ENCODE measurements around the gene RHOB.

RHOB gene

GRCh38 chr2:20438334-20439192 is 8.3 kb upstream of the RHOB start:
- no CpG with 5 or more reads among the region's 7 CpGs for WGBS, 2 donors (ENCODE audit: extremely low coverage in 2 of 2, insufficient read length in 2 of 2, insufficient replicate concordance in 1 of 2)
- Histone ChIP-seq H3K9me3 (replicated peaks in 1 of 2; ENCODE audit: control insufficient read depth in 2 of 2, insufficient read depth in 1 of 2, low read depth in 1 of 2, low read length in 2 of 2) (no peaks in the 10 kb centered on the region), H2BK120ac (ENCODE audit: low read depth, low read length) (no peak overlapping the region), H3K23ac (ENCODE audit: low read depth, low read length, poor library complexity) (no peak overlapping the region), H3K4me2 (ENCODE audit: insufficient read depth, low read length, poor library complexity, severe bottlenecking) (no peak overlapping the region), H4K8ac (ENCODE audit: low read depth, low read length) (no peak overlapping the region), H3K18ac (ENCODE audit: low read length) (no peak overlapping the region), H2BK12ac (ENCODE audit: low read length) (no peak overlapping the region), H3K14ac (ENCODE audit: low read length) (no peak overlapping the region), H3K9ac (ENCODE audit: low read depth, low read length, poor library complexity) (no peak overlapping the region), H4K91ac (ENCODE audit: low read depth, low read length, poor library complexity) (no peak overlapping the region), H3K27ac (replicated peaks; ENCODE audit: low read length) (no peak overlapping the region), H2BK15ac (ENCODE audit: low read length) (no peak overlapping the region), H3K4me3 (ENCODE audit: low read length in 2 of 2) (no peak overlapping the region), H2AFZ (ENCODE audit: low read length) (no peak overlapping the region), H3K4ac (ENCODE audit: low read length) (no peak overlapping the region), H3K36me3 (replicated peaks in 1 of 2; ENCODE audit: control insufficient read depth in 2 of 2, insufficient read depth in 2 of 2, low read length in 2 of 2) (no peaks in the 10 kb centered on the region), H3K4me1 (ENCODE audit: control insufficient read depth in 2 of 2, insufficient read depth in 1 of 2, low read depth in 1 of 2, low read length in 2 of 2) (no peaks in the 10 kb centered on the region), H3K79me1 (ENCODE audit: low read depth, low read length) (no peaks in the 10 kb centered on the region), H2AK5ac (ENCODE audit: low read depth, low read length) (no peak overlapping the region), H2BK5ac (ENCODE audit: low read length) (no peak overlapping the region), H3K27me3 (ENCODE audit: control insufficient read depth in 3 of 3, insufficient read depth in 3 of 3, low read depth in 1 of 3, low read length in 3 of 3) (peaks cover 0 to 26% (median 0%) of the 10 kb centered on the region in 3 experiments)
- no peak for DNase-seq (ENCODE audit: low spot score)

GRCh38 chr2:20439193-20439475 is 7.7 kb upstream of the RHOB start:
- Histone ChIP-seq H3K27ac (replicated peaks; ENCODE audit: low read length) (no peak overlapping the region), H3K4me2 (ENCODE audit: insufficient read depth, low read length, poor library complexity, severe bottlenecking) (no peak overlapping the region)

GRCh38 chr2:20439503-20439902 is 7.4 kb upstream of the RHOB start:
- no peak overlapping the region for H3K4ac ChIP-seq (ENCODE audit: low read length)
- H3K27me3 ChIP-seq (ENCODE audit: control insufficient read depth in 3 of 3, insufficient read depth in 3 of 3, low read depth in 1 of 3, low read length in 3 of 3): peaks cover 0 to 22% (median 0%) of the 10 kb centered on the region in 3 experiments
- H2AFZ ChIP-seq (ENCODE audit: low read length): no peak overlapping the region
- no peak overlapping the region for H3K4me3 ChIP-seq (ENCODE audit: low read length in 2 of 2)
- H2BK12ac ChIP-seq (ENCODE audit: low read length): no peak overlapping the region
- H2BK15ac ChIP-seq (ENCODE audit: low read length): no peak overlapping the region
- no peaks in the 10 kb centered on the region for H3K79me1 ChIP-seq (ENCODE audit: low read depth, low read length)
- H4K8ac ChIP-seq (ENCODE audit: low read depth, low read length): no peak overlapping the region
- H2AK5ac ChIP-seq (ENCODE audit: low read depth, low read length): no peak overlapping the region
- H3K4me1 ChIP-seq (ENCODE audit: control insufficient read depth in 2 of 2, insufficient read depth in 1 of 2, low read depth in 1 of 2, low read length in 2 of 2): no peaks in the 10 kb centered on the region
- H3K27ac ChIP-seq (replicated peaks; ENCODE audit: low read length): no peak overlapping the region
- no peak for DNase-seq (ENCODE audit: low spot score)
- WGBS, 2 donors (ENCODE audit: extremely low coverage in 2 of 2, insufficient read length in 2 of 2, insufficient replicate concordance in 1 of 2): no CpG with 5 or more reads among the region's 5 CpGs
- no peak overlapping the region for H2BK5ac ChIP-seq (ENCODE audit: low read length)
- no peak overlapping the region for H3K23ac ChIP-seq (ENCODE audit: low read depth, low read length, poor library complexity)
- H3K4me2 ChIP-seq (ENCODE audit: insufficient read depth, low read length, poor library complexity, severe bottlenecking): no peak overlapping the region
- H3K9me3 ChIP-seq (replicated peaks in 1 of 2; ENCODE audit: control insufficient read depth in 2 of 2, insufficient read depth in 1 of 2, low read depth in 1 of 2, low read length in 2 of 2): no peaks in the 10 kb centered on the region
- no peak overlapping the region for H3K18ac ChIP-seq (ENCODE audit: low read length)
- H3K36me3 ChIP-seq (replicated peaks in 1 of 2; ENCODE audit: control insufficient read depth in 2 of 2, insufficient read depth in 2 of 2, low read length in 2 of 2): no peaks in the 10 kb centered on the region
- H3K9ac ChIP-seq (ENCODE audit: low read depth, low read length, poor library complexity): no peak overlapping the region
- H2BK120ac ChIP-seq (ENCODE audit: low read depth, low read length): no peak overlapping the region
- H3K14ac ChIP-seq (ENCODE audit: low read length): no peak overlapping the region
- H4K91ac ChIP-seq (ENCODE audit: low read depth, low read length, poor library complexity): no peak overlapping the region

More at GRCh38 chr2:20439193-20439475, 7.7 kb upstream of the RHOB start:
- no peak overlapping the region for H3K14ac ChIP-seq (ENCODE audit: low read length)
- H2BK5ac ChIP-seq (ENCODE audit: low read length): no peak overlapping the region
- H3K4ac ChIP-seq (ENCODE audit: low read length): no peak overlapping the region
- H3K79me1 ChIP-seq (ENCODE audit: low read depth, low read length): no peaks in the 10 kb centered on the region
- H2AK5ac ChIP-seq (ENCODE audit: low read depth, low read length): no peak overlapping the region
- no peak overlapping the region for H2BK15ac ChIP-seq (ENCODE audit: low read length)
- no peaks in the 10 kb centered on the region for H3K4me1 ChIP-seq (ENCODE audit: control insufficient read depth in 2 of 2, insufficient read depth in 1 of 2, low read depth in 1 of 2, low read length in 2 of 2)
- H3K36me3 ChIP-seq (replicated peaks in 1 of 2; ENCODE audit: control insufficient read depth in 2 of 2, insufficient read depth in 2 of 2, low read length in 2 of 2): no peaks in the 10 kb centered on the region
- H3K4me3 ChIP-seq (ENCODE audit: low read length in 2 of 2): no peak overlapping the region
- no peak for DNase-seq (ENCODE audit: low spot score)
- H2AFZ ChIP-seq (ENCODE audit: low read length): no peak overlapping the region
- H4K8ac ChIP-seq (ENCODE audit: low read depth, low read length): no peak overlapping the region
- H3K9ac ChIP-seq (ENCODE audit: low read depth, low read length, poor library complexity): no peak overlapping the region
- peaks cover 0 to 24% (median 0%) of the 10 kb centered on the region in 3 experiments for H3K27me3 ChIP-seq (ENCODE audit: control insufficient read depth in 3 of 3, insufficient read depth in 3 of 3, low read depth in 1 of 3, low read length in 3 of 3)
- H4K91ac ChIP-seq (ENCODE audit: low read depth, low read length, poor library complexity): no peak overlapping the region
- no peaks in the 10 kb centered on the region for H3K9me3 ChIP-seq (replicated peaks in 1 of 2; ENCODE audit: control insufficient read depth in 2 of 2, insufficient read depth in 1 of 2, low read depth in 1 of 2, low read length in 2 of 2)
- no peak overlapping the region for H2BK12ac ChIP-seq (ENCODE audit: low read length)
- H3K23ac ChIP-seq (ENCODE audit: low read depth, low read length, poor library complexity): no peak overlapping the region
- no CpG with 5 or more reads among the region's 4 CpGs for WGBS, 2 donors (ENCODE audit: extremely low coverage in 2 of 2, insufficient read length in 2 of 2, insufficient replicate concordance in 1 of 2)
- H2BK120ac ChIP-seq (ENCODE audit: low read depth, low read length): no peak overlapping the region
- H3K18ac ChIP-seq (ENCODE audit: low read length): no peak overlapping the region

GRCh38 chr2:20440001-20440560 is 6.8 kb upstream of the RHOB start:
- Histone ChIP-seq H4K91ac (ENCODE audit: low read depth, low read length, poor library complexity) (no peak overlapping the region), H3K27me3 (ENCODE audit: control insufficient read depth in 3 of 3, insufficient read depth in 3 of 3, low read depth in 1 of 3, low read length in 3 of 3) (peaks cover 0 to 16% (median 0%) of the 10 kb centered on the region in 3 experiments), H3K14ac (ENCODE audit: low read length) (no peak overlapping the region), H3K4me3 (ENCODE audit: low read length in 2 of 2) (no peak overlapping the region), H3K79me1 (ENCODE audit: low read depth, low read length) (no peaks in the 10 kb centered on the region), H3K4ac (ENCODE audit: low read length) (no peak overlapping the region), H2AK5ac (ENCODE audit: low read depth, low read length) (no peak overlapping the region), H3K23ac (ENCODE audit: low read depth, low read length, poor library complexity) (no peak overlapping the region), H4K8ac (ENCODE audit: low read depth, low read length) (no peak overlapping the region), H3K9me3 (replicated peaks in 1 of 2; ENCODE audit: control insufficient read depth in 2 of 2, insufficient read depth in 1 of 2, low read depth in 1 of 2, low read length in 2 of 2) (no peaks in the 10 kb centered on the region), H2BK120ac (ENCODE audit: low read depth, low read length) (no peak overlapping the region), H3K27ac (replicated peaks; ENCODE audit: low read length) (no peak overlapping the region), H2BK12ac (ENCODE audit: low read length) (no peak overlapping the region), H2BK15ac (ENCODE audit: low read length) (no peak overlapping the region), H3K9ac (ENCODE audit: low read depth, low read length, poor library complexity) (no peak overlapping the region), H3K4me1 (ENCODE audit: control insufficient read depth in 2 of 2, insufficient read depth in 1 of 2, low read depth in 1 of 2, low read length in 2 of 2) (no peaks in the 10 kb centered on the region), H3K36me3 (replicated peaks in 1 of 2; ENCODE audit: control insufficient read depth in 2 of 2, insufficient read depth in 2 of 2, low read length in 2 of 2) (no peaks in the 10 kb centered on the region), H3K4me2 (ENCODE audit: insufficient read depth, low read length, poor library complexity, severe bottlenecking) (no peak overlapping the region), H3K18ac (ENCODE audit: low read length) (no peak overlapping the region), H2BK5ac (ENCODE audit: low read length) (no peak overlapping the region), H2AFZ (ENCODE audit: low read length) (no peak overlapping the region)
- WGBS, 2 donors (ENCODE audit: extremely low coverage in 2 of 2, insufficient read length in 2 of 2, insufficient replicate concordance in 1 of 2): no CpG with 5 or more reads among the region's 6 CpGs
- no peak for DNase-seq (ENCODE audit: low spot score)

All from neuronal stem cell (in vitro differentiated cells).